ENCODE results near the gene ACTA2. TPM values are rescaled to one million over a fixed set of nuclear protein-coding genes. Genes with fewer than 3 reads are reported as not detected.

Gene ACTA2
- total RNA-seq, 1 experiment from 2014 or later = not detected

GRCh38 chr10:88889559-88890337, 62.8 kb downstream of the ACTA2 start:
- no TSS peak for BruUV-seq (replicated peaks)
- no peaks in the 10 kb centered on the region for H3K4me1 Mint-ChIP-seq (ENCODE audit: low read depth, unreplicated experiment)

GRCh38 chr10:88888810-88889445, 63.6 kb downstream of the ACTA2 start:
- H3K27me3 Mint-ChIP-seq (ENCODE audit: insufficient read depth, unreplicated experiment) = peaks cover 10% of the 10 kb centered on the region
- H3K4me3 ChIP-seq (ENCODE audit: low read depth, low read length) = no peak overlapping the region
- ChIA-PET POLR2A (no interaction called here), CTCF (no interaction called here)
- TF ChIP-seq CTCF (IDR thresholded peaks at IDR 0.05; ENCODE audit: insufficient read depth in 1 of 2, low read depth in 1 of 2, low read length in 1 of 2, severe bottlenecking in 1 of 2, unreplicated experiment in 1 of 2) = no peak
- H3K36me3 Mint-ChIP-seq (ENCODE audit: insufficient read depth, unreplicated experiment) = no peaks in the 10 kb centered on the region
- BruUV-seq (replicated peaks) = no TSS peak
- no peaks in the 10 kb centered on the region for H3K36me3 ChIP-seq (ENCODE audit: control insufficient read depth, insufficient read depth, low read length)
- no peaks in the 10 kb centered on the region for H3K9me3 ChIP-seq
- DNase-seq = no peak
- no peak overlapping the region for H3K27ac Mint-ChIP-seq (ENCODE audit: unreplicated experiment)
- H3K27me3 ChIP-seq (replicated peaks; ENCODE audit: control insufficient read depth, insufficient read depth, low read length) = no peaks in the 10 kb centered on the region
- no peaks in the 10 kb centered on the region for H3K4me1 Mint-ChIP-seq (ENCODE audit: low read depth, unreplicated experiment)
- H3K4me1 ChIP-seq = no peaks in the 10 kb centered on the region
- intact Hi-C loops (cut with micrococcal nuclease; ENCODE audit: unreplicated experiment) = no loop called here
- no peak overlapping the region for H3K4me3 Mint-ChIP-seq (ENCODE audit: unreplicated experiment)
- no peaks in the 10 kb centered on the region for H3K9me3 Mint-ChIP-seq (ENCODE audit: unreplicated experiment)

More at GRCh38 chr10:88889559-88890337, 62.8 kb downstream of the ACTA2 start:
- Mint-ChIP-seq H3K27me3 (ENCODE audit: insufficient read depth, unreplicated experiment) (peaks cover 10% of the 10 kb centered on the region), H3K4me3 (ENCODE audit: unreplicated experiment) (no peak overlapping the region), H3K36me3 (ENCODE audit: insufficient read depth, unreplicated experiment) (no peaks in the 10 kb centered on the region), H3K27ac (ENCODE audit: unreplicated experiment) (no peak overlapping the region), H3K9me3 (ENCODE audit: unreplicated experiment) (no peaks in the 10 kb centered on the region)
- no peak overlapping the region for H3K4me3 ChIP-seq (ENCODE audit: low read depth, low read length)
- no peaks in the 10 kb centered on the region for H3K4me1 ChIP-seq
- H3K9me3 ChIP-seq = no peaks in the 10 kb centered on the region
- DNase-seq = no peak
- no peaks in the 10 kb centered on the region for H3K27me3 ChIP-seq (replicated peaks; ENCODE audit: control insufficient read depth, insufficient read depth, low read length)
- intact Hi-C loops (cut with micrococcal nuclease; ENCODE audit: unreplicated experiment) = no loop called here
- no peak for TF ChIP-seq CTCF (IDR thresholded peaks at IDR 0.05; ENCODE audit: insufficient read depth in 1 of 2, low read depth in 1 of 2, low read length in 1 of 2, severe bottlenecking in 1 of 2, unreplicated experiment in 1 of 2)
- H3K36me3 ChIP-seq (ENCODE audit: control insufficient read depth, insufficient read depth, low read length) = no peaks in the 10 kb centered on the region
- POLR2A ChIA-PET = no interaction called here
- CTCF ChIA-PET = no interaction called here

- Mint-ChIP-seq H3K27me3 (ENCODE audit: insufficient read depth, unreplicated experiment) (peaks cover 10% of the 10 kb centered on the region), H3K4me3 (ENCODE audit: unreplicated experiment) (no peak overlapping the region)
- POLR2A ChIA-PET = no interaction called here
Observed at GRCh38 chr10:88886557-88886956, 66.0 kb downstream of the ACTA2 start.

More at GRCh38 chr10:88886557-88886956, 66.0 kb downstream of the ACTA2 start:
- DNase-seq = no peak
- H3K9me3 Mint-ChIP-seq (ENCODE audit: unreplicated experiment) = no peaks in the 10 kb centered on the region
- Histone ChIP-seq H3K4me3 (ENCODE audit: low read depth, low read length) (no peak overlapping the region), H3K4me1 (no peaks in the 10 kb centered on the region), H3K27me3 (replicated peaks; ENCODE audit: control insufficient read depth, insufficient read depth, low read length) (no peaks in the 10 kb centered on the region), H3K9me3 (no peaks in the 10 kb centered on the region), H3K36me3 (ENCODE audit: control insufficient read depth, insufficient read depth, low read length) (no peaks in the 10 kb centered on the region)
- H3K27ac Mint-ChIP-seq (ENCODE audit: unreplicated experiment) = no peak overlapping the region
- no TSS peak for BruUV-seq (replicated peaks)
- H3K4me1 Mint-ChIP-seq (ENCODE audit: low read depth, unreplicated experiment) = no peaks in the 10 kb centered on the region
- CTCF ChIA-PET = no interaction called here
- TF ChIP-seq CTCF (IDR thresholded peaks at IDR 0.05; ENCODE audit: insufficient read depth in 1 of 2, low read depth in 1 of 2, low read length in 1 of 2, severe bottlenecking in 1 of 2, unreplicated experiment in 1 of 2) = no peak
- intact Hi-C loops (cut with micrococcal nuclease; ENCODE audit: unreplicated experiment) = no loop called here
- no peaks in the 10 kb centered on the region for H3K36me3 Mint-ChIP-seq (ENCODE audit: insufficient read depth, unreplicated experiment)

Other genes starting within 250 kb of the ACTA2 start
- not detected in 2 replicates for gene LIPK, start 246.5 kb downstream of the ACTA2 start, total RNA-seq (2022)
- not detected in 2 replicates for gene LIPN, start 192.8 kb downstream of the ACTA2 start, total RNA-seq (2022)
- gene LIPM, start 150.0 kb downstream of the ACTA2 start, total RNA-seq (2022) = not detected in 2 replicates
- gene ANKRD22, start 100.9 kb downstream of the ACTA2 start, total RNA-seq (2022) = not detected in 2 replicates
- gene STAMBPL1, start 72.5 kb downstream of the ACTA2 start, total RNA-seq (2022) = 0.42 and 0.54 TPM in 2 replicates
- gene FAS, start 38.0 kb upstream of the ACTA2 start, total RNA-seq (2022) = not detected in 2 replicates